ENCODE measurements around the gene TAP2.
A peak's percentile ranks its signal among the peaks of the same experiment; 100 is the strongest.

The TAP2 gene

DNA sequence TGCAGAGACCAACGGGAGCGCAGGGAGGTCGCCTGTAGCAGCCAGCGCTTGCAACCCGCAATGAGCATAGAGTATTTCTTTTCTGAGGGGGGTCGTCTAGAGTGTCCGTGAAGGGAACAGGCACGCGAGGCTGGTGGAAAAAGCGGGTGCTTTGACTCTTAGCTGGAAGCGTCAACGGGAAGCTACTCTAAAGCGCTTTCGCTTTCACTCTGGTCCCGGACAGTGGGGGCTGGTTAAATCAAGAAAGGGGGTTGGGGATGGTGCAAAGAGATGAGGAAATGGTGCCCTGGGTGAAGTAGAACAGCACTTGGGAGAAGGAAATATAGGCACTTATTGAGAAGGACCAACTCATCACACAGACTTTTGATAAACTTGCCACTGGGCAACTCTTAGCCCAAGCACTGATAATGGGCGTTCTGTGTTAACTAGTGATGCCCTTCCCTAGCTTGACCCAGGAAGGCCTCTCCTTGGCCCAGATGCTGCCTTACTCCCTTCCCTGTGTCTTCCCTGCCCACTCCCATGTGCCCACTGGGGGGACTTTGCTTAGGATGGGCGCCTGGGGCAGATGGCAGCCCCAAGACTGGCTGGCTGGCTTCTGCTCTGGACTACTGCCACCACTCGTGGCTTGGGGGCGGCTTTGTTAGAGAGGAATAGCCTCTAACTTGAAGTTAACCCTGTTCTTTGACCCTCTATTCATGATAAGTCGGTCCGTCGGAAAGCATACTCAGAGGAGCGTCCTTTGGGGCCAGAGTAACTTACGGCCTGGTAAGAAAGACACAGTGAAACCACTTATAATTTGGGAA is 16.0 kb upstream of the TAP2 start:
- DNase-seq (ENCODE audit: low read depth in 3 of 3, low spot score in 1 of 3): peak in 2 of 3 donors; percentile 31 to 35

DNA sequence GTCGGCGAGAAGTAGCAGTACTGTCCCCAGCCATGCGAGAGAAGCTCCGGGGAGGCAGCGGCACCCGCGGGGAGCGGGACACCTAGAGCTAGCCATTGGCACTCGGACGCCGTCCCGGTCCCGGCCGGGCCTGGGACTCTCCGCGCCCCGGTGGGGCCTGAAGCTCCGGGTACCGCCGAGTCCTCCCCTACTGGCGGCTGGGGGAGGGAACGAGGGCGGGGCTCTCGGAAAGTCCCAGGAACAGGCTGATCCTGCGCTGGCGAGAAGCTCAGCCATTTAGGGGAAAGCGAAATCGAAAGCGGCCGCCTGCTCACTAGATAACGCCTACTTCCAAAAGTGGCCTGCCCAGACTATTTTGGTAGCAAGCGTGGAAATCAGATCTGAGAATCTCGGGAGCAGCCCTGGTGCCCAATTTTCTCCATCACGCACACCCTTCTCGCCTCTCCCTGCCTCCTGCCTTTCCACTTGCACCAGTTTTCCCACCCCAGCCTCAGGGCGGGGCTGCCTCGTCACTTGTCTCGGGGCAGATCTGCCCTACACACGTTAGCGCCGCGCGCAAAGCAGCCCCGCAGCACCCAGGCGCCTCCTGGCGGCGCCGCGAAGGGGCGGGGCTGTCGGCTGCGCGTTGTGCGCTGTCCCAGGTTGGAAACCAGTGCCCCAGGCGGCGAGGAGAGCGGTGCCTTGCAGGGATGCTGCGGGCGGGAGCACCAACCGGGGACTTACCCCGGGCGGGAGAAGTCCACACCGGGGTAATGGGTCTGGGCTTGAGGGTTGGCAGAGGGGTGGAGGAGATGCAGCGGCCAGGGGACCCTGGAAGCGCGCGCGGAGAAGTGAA is 15.2 kb upstream of the TAP2 start, which contains the start of the genes PSMB9 and TAP1:
Gene PSMB9, plus strand, starts transcription at position 652 of the 835 bp plus-strand sequence. Its CDS starts 38 bp downstream, at position 690.
Gene TAP1, minus strand, starts transcription at position 164 of the 835 bp plus-strand sequence. Its CDS starts 68 bp downstream, at position 96.
- DNase-seq (ENCODE audit: low read depth in 3 of 3, low spot score in 1 of 3): peak; percentile 86 to 93 (median 89)

DNA sequence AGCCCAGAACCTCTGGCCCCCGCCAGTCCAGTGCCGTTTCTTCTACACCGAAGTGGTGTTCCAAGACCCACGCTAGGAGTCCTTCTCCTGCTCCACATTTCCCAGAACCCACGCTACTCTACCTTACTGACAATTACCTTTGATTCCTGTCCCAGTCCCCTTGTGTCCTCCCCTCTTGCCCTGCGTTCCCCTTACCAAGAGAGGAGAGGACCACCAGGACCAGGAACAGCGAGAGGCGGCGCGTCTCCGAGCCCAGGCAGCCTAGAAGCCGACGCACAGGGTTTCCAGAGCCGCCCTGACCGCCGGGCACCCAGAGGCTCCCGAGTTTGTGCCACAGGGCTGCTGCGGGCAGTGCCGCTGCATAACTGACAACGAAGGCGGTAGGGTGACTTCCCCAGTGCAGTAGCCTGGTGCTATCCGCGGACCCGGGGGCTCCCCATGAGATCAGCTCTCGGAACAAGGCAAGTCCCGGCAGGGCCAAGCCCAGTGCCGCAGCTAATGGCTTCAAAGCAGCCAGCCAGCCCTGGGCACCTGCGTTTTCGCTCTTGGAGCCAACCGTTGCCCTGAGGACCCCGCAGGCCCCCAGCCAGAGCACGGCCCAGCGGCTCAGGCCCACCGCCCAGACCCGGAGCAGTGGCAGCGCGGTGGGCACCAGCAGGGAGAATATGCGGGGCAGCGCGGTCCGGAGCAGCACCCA is 14.5 kb upstream of the TAP2 start:
- peak in 2 of 3 donors; percentile 23 to 41 for DNase-seq (ENCODE audit: low read depth in 3 of 3, low spot score in 1 of 3)

DNA sequence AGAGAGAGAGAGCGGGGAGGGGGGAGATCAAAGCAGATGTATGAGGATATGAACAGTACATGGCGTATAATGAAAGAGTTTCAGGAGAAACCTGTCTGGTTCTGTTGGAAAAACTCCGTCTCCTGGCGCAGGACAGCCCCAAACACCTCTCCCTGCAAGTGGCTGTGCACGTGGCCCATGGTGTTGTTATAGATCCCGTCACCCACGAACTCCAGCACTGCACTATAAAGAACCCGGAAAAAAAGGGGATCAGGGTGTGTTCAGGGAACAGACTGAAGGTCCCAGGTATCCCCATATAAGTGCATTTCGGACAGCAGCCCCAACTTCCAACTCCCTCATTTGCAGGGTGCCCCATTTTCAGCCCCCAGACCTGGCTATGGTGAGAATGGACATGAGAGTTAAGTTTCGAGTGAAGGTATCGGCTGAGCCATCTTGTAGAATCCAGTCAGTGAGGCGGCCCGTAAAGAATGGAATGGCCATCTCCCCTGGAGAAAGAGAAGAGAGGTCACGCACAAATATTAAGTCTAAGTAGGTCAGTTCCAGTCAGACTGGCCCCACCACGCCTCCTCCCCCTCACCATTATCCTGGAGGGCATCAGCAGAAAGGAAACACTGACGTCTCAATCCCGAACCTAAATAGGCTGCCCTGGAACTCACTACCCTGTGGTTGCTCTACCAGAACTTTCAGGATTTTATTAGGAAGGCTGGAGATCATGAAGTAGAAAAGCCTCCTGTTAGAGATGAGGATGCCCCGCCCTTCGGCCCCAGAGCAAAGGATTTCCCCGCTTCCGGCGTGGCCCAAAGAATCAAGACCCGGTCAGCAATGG is 13.7 kb upstream of the TAP2 start:
- DNase-seq (ENCODE audit: low read depth in 3 of 3, low spot score in 1 of 3): no peak

DNA sequence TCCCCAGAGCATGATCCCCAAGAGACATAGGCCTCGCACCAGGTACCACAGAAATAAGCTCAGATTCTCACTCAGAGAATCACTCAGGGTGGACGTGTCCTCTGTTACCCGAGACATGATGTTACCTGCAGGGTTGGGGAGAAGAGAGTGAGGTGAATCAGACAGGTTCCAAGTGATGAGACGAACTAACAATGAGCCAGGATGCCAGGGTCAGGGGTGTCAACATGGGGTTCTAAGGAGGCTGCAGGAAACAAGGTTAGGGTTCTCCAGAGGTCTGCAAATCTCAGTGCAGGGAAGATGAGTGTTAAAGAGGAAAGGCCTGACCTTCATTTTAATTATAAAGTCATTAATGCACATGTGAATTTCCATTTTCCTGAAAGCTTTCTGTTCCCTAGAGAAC is 12.5 kb upstream of the TAP2 start:
- no peak for DNase-seq (ENCODE audit: low read depth in 3 of 3, low spot score in 1 of 3)

DNA sequence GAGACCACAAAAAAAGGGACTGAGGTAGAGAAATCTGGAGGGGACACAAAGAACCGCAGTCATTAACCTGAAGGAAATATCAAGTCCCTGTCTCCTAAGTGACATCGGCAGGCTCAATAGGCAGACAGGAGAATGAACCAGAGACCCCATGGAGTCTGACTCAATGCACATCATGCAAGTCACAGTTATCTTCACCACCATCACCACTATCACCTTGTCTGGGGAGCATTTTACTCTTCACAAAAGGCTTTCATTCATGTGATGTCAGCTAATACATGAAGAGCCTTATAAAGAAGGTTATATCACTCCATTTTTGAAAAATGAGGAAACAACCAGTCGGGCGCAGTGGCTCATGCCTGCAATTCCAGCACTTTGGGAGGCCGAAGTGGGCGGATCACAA is 10.6 kb upstream of the TAP2 start:
- no peak for DNase-seq (ENCODE audit: low read depth in 3 of 3, low spot score in 1 of 3)

DNA sequence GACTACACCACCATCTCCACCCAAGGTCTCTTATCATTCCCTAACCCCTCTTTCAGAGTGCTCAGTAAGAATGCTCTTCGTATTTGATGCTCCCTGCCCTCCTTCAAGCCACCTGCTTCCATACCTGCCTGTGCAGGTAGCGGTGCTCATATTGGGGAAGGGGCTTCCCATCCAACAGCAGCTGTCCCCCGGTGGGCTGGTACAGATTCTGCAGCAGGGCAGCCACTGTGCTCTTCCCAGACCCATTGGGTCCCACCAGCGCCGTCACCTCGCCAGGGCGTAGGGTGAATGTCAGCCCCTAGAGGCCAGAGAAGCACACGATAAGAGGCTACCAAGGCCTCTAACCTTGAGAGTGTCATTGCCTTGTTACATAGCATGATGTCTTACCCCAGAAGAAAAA is 9.3 kb upstream of the TAP2 start:
- DNase-seq (ENCODE audit: low read depth in 3 of 3, low spot score in 1 of 3): no peak

DNA sequence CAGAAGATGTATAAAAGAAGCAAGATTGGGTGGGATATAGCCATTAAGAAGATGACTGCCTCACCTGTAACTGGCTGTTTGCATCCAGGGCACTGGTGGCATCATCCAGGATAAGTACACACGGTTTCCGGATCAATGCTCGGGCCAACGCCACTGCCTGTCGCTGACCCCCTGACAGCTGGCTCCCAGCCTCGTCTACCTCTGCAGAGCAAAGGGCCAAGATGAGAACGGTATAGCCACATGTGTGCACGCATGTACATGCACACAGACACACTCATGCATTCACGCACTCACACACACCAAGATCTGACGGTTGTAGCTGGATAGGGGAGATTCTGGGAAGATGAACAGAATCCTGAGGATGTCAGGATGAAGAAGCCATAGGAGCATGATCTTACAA is 8.5 kb upstream of the TAP2 start:
- no peak for DNase-seq (ENCODE audit: low read depth in 3 of 3, low spot score in 1 of 3)

DNA sequence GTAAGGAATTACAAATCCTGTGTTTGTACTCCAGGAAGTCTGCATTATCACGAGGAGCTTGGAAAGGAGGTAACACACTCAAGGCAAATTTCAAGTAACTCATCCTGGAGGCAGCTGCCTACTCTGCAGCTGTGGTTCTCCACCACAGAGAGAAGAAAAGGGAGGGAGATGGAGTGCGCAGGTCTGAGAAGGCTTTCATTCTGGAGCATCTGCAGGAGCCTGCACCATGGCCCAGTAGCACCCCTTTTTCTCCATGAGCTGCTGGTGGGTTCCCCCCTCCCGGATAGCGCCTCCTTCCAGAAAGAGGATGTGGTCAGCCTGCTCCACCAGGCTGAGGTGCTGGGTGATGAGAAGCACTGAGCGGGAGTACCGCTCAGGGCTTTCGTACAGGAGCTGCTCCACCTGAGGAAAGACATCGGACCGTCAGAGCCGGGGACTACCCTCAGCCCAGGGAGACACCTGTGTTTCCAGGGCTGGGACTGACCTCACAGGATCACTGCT is 6.9 kb upstream of the TAP2 start:
- peak in 1 of 3 donors; percentile 13 for DNase-seq (ENCODE audit: low read depth in 3 of 3, low spot score in 1 of 3)

DNA sequence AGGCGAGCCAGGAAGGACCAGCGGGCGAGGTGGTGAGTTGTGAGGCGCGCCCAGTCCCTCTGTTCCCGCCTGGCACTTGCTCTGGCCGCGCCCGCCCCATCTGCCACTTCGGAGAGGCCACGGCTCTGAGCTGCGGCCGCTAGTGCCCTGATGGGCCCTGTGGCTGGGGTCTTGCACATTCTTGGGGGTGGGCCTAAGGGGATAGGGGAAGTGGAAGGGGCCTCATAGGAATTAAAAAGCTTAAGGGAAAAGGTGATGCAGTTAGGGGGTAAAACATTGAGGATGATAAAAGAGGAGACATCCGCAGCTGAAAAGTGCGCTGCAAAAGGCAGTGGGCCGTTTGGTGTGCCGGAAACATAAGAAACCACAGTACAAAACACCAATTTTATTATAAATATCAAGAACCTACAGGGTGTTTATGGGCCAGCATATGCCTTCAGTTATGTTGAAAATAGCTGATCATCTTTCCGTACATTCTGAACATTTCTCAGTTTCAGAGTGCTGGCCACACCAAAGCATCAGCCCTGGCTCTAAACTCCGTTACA is 6.4 kb upstream of the TAP2 start:
- no peak for DNase-seq (ENCODE audit: low read depth in 3 of 3, low spot score in 1 of 3)

DNA sequence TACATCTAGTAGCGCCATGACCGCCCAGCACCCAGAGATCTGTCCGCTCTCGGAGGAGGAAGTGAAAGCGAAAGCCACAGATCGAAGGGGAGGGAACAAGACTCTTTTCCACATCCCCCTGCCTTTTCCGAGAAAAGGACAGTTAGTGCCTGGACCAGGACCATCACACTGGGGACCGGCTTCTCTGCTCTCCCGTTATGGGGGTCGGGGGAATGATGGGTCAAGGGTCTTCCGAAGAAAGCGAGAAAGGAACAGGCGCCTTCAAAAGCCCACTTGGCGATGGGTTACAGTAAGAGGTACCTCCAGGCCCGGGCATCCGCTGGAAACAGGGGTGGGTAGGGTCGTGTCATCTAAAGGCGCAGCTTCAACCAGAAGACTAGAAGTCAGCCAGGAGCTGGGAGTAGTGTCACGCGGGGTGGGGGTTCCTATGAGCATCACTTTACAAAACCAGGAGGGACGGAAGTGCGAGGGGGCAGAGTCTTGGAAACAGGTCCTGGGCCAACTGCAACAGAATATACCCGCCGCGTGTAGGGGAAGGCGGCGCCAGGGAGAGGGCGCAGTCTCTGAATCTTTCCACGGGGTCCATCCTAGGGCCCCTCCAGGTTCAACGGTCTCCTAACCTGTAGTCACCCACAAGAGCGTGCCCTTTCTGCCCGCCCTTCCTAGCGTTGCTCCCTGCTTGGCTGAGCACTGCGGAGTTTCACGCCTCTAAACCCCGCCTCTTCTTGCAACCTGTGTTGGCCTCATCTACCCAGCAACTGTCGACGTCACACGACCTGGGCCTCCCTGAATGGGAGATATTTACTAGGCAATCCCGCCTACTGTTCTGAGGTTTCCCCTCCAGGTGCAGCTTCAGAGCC is 5.7 kb upstream of the TAP2 start, which contains the start of gene PSMB8:
Gene PSMB8, minus strand, starts transcription at position 69 of the 860 bp plus-strand sequence. Its CDS starts 51 bp downstream, at position 18.
- peak; percentile 94 to 95 (median 94) for DNase-seq (ENCODE audit: low read depth in 3 of 3, low spot score in 1 of 3)

DNA sequence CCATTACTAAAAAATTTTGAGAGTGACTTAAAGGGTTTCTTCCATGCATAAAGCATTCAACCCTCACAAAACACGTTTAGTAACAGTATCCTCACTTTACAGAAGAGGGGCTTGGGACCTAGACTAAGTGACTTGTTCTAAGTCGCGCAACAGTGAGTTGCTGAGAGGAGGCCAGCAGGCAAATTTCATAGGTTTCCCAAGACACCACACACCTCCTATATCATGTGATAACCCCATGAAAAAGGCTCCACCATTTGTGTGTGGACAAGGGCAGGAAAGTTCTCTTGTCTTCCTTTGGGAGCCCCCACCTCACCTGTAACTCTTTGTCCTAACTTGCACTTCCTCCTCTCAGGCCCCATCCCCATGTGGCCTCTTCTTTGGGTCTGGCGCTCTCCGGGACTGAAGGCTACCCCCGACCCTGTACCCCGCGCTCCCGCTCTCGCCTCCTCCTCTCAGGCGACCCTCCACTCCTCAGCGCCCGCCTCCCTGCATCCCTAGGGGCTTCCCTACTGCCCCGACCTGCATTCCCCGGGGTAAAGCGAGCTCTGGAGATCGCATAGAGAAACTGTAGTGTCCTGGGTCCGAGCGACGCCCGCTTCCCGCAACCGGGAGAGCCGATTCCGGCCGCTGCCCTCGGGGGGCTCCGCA is 4.9 kb upstream of the TAP2 start:
- DNase-seq (ENCODE audit: low read depth in 3 of 3, low spot score in 1 of 3): no peak

DNA sequence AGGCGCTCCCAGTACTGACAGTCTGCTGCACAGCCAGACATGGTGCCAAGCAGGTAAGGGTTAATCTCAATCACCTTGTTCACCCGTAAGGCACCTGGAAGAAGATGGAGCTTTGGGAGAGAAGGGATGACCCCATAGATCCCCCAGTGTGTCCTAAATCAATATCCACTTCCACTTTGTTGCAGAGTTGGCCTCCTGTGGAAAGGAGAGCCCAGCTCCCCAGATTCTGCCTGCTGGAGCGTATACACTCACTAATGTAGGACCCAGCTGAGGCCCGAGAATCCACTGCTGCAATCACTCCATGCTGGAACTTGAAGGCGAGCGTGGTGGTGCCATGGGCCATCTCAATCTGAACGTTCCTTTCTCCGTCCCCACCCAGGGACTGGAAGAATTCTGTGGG is 4.2 kb upstream of the TAP2 start:
- no peak for DNase-seq (ENCODE audit: low read depth in 3 of 3, low spot score in 1 of 3)

DNA sequence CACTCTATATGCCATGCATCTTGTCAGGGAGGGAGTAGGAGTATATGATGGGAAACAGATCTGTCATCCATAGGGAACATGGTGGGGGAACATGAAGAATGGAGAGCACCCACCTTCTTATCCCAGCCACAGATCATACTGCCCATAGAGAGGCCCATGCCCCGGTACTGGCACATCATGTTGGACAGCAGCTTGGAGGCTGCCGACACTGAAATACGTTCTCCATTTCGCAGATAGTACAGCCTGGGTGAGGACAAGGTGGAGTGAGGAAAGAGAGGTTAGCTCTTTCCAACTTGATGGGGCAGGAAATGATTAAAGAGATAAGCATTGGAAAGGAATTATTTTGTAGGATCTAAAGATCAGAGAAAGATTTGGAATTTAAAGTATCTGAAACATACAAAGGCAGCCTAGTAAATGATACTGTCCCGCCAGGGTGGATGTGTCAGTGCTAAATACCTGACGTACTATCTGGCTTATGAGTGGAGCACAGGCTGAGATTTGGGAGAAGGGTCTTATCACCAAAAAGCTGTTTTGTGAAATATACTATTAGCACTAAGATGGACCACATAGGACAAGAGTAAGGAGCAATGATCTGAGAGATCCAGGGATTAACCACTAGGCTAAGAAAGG is 3.6 kb upstream of the TAP2 start:
- DNase-seq (ENCODE audit: low read depth in 3 of 3, low spot score in 1 of 3): no peak

DNA sequence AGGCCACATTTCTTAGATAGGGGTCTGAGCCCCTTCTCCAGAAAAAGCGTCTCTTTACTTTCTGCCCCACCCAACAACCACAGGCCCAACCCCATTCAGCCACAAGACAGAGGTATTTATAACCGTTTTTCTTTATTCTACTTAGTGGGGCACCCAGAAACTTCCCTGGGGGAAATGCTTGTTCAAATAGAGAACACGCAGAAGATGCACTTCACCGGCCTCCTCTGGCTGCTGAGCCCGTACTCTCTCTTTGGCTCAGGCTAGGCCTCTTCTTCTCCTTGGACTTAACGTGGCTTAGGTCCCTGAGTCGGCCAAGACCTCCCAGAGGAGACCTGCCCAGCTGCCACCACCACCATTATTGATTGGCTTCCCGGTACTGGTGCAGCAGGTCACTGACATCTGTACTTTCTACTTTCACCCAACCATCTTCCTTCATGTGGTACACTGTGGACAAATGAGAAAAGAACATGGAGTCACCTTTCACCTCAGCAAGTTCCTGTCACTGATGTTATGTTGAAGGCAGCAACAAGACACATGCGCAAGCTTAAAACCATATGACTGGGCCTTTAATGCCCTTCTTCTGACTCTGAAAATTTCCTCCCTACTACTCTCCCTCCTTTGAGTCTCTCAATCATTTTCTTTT is 2.2 kb upstream of the TAP2 start:
- no peak for DNase-seq (ENCODE audit: low read depth in 3 of 3, low spot score in 1 of 3)

DNA sequence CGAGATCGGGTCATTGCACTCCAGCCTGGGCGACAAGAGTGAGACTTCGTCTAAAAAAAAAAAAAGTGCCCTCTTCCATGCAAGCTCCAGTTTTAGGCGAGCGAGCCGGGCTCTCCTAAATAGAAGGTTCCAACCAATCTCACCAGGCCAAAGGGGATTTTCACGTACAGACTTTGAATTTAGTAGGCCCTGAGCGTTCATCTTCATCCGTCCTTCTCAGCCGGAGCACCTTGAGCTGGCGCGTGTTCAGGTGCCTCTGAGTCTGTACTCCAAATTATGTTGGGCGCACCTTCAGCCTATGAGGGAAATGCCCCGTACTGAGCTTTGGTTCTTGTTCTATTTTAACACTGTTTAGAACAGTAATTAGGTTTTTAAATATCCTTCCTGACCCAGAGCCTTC is 817 bp upstream of the TAP2 start:
- no peak for DNase-seq (ENCODE audit: low read depth in 3 of 3, low spot score in 1 of 3)

DNA sequence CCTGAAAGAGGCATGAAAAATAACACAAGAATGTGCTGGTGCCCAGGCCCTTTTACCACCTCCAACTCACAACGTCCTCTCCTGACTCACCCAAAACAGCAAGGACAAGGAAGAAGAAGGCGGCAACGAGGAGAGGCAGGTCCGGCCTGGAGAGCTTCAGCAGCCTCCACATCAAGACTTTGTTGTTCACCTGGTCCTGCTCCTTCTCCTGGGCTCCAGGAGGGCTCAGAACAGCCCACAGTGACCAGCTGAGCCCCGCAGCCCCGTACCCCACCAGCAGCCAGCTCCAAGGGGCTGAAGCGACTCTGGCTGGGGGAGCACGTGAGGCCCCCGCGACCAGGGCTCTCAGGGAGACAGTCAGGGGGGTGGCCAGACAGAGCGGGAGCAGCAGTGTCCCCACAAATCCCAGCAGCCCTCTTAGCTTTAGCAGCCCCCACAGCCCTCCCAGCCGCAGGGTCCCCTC is 857 bp downstream of the TAP2 start:
- DNase-seq (ENCODE audit: low read depth in 3 of 3, low spot score in 1 of 3): no peak

Measured in stimulated activated CD4-positive, alpha-beta T cell treated with anti-CD3 and anti-CD28 coated beads, TNF-alpha, amount 100 ng/mL, for 1 hour (primary cell).